ENCODE results near the gene RBFOX1. TPM values are rescaled to one million over a fixed set of nuclear protein-coding genes. Genes with fewer than 3 reads are reported as not detected.

Gene RBFOX1
- total RNA-seq, 2 donors from 2014 or later, result not detected

DNA sequence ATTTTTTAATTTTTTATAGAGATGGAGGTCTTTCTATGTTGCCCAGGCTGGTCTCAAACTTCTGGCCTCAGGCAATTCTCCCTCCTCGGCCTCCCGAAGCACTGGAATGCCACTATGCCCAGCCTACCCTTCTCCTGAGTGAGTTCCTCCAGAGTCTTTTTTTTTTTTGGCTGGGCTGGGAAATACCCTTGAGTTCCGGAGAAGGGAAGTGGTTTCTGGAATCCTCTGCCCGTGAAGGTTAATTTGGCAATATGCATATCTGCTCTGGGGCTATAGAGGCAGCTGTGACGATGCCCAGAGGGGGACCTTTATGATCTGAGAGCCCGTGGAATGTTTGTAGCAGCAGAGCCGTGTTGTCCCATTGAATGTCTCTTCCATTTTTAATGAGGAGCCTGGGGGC, 217.5 kb downstream of the RBFOX1 start:
- Mint-ChIP-seq H3K4me1 (no peaks in the 10 kb centered on the region), H3K9me3 (peaks cover 15% of the 10 kb centered on the region), H3K27ac (no peak overlapping the region), H3K4me3 (no peak overlapping the region), H3K27me3 (no peaks in the 10 kb centered on the region), H3K36me3 (ENCODE audit: low read depth) (no peaks in the 10 kb centered on the region)
- no peak for ATAC-seq (replicated peaks)

DNA sequence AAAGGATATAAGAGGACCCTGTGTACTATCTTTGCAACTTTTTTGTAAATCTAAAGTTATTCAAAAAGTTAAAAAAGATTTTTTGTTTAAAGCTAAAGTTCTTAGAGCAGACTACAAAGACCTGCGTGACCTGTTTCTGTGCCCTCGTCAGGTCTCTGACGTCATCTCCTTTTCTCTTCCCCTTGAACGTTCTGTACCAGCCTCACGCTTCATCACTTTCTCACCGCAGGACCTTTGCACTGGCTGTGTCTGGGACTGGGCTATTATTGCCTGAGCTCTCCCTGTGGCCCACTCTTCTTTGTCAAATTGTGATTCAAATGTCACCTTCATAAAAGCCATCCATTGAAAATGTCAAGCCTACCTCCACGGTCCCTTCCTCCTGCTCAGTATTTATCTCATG, 222.8 kb downstream of the RBFOX1 start:
- Mint-ChIP-seq H3K4me1 (no peaks in the 10 kb centered on the region), H3K27me3 (no peaks in the 10 kb centered on the region), H3K9me3 (peaks cover 11% of the 10 kb centered on the region), H3K4me3 (no peak overlapping the region), H3K36me3 (ENCODE audit: low read depth) (no peaks in the 10 kb centered on the region), H3K27ac (no peak overlapping the region)
- ATAC-seq (replicated peaks), result no peak

DNA sequence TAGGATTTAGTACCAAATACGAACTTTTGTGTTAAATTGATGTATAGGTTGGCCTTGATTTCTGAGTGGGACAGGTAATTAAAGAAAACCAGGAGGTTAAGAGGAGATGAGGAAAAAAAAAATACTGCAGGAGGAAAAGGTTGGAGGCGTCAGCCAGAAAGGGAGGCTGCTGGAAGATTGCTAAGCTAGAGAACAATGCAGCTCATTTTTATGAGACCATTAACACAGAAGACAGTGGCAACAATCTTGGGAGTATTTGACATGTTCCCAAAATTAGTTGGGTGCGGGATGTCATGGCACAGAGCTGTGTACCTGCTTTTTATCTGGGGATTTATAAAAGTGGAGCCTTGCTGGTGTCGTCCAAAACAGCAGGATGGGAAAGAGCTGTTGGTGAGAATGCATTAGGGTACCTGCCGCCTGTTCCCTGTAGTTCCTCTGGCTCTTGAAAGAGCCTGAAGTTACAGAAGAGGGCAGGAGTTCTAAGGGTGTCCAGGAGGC, 229.3 kb downstream of the RBFOX1 start:
- ATAC-seq (replicated peaks), result no peak
- no peak overlapping the region for H3K27ac Mint-ChIP-seq
- no peaks in the 10 kb centered on the region for H3K36me3 Mint-ChIP-seq (ENCODE audit: low read depth)
- no peaks in the 10 kb centered on the region for H3K27me3 Mint-ChIP-seq
- H3K9me3 Mint-ChIP-seq, result peaks cover 9% of the 10 kb centered on the region
- H3K4me3 Mint-ChIP-seq, result no peak overlapping the region
- H3K4me1 Mint-ChIP-seq, result no peaks in the 10 kb centered on the region

DNA sequence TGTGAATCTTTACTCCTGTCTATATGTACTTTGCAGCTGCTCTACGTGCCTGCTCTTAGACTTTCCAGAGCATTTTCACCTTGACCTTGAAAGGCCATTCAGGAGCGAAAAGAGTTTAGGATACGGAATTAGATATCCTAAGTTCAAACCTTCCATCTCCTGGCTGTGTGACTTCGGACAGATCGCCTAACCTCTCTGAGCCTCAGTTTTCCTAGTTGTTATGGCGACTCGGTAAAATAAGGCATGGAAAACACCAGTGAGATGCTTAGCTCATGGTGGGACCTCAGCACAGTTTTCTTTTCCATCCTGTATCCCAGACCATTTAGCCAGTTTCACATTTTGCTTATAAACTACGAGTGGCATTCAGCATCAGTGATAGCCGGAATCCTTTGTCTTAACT, 233.7 kb downstream of the RBFOX1 start:
- no peaks in the 10 kb centered on the region for H3K36me3 Mint-ChIP-seq (ENCODE audit: low read depth)
- H3K4me3 Mint-ChIP-seq, result no peak overlapping the region
- no peak overlapping the region for H3K27ac Mint-ChIP-seq
- no peak for ATAC-seq (replicated peaks)
- H3K27me3 Mint-ChIP-seq, result no peaks in the 10 kb centered on the region
- H3K4me1 Mint-ChIP-seq, result no peaks in the 10 kb centered on the region
- H3K9me3 Mint-ChIP-seq, result peaks cover 17% of the 10 kb centered on the region

DNA sequence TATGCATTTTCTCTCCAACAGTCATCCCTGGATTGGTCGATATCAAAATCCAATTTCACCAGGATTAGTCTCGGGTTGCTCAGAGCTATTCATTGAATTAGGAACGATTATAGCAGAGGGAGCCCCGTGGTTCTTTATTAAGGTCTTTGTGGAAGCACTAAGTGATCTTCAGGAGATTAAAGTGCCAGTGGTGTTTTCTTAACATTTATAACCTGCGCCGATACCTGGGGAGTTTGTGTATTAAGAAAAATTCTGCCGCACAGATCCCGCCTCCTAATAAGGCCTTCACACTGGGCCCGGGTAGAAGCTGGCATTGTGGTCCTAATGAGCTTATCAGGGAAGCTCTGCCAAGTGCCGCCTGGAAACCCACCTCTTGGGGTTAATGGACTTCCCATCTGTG, 238.7 kb downstream of the RBFOX1 start:
- H3K27me3 Mint-ChIP-seq, result no peaks in the 10 kb centered on the region
- ATAC-seq (replicated peaks), result no peak
- no peaks in the 10 kb centered on the region for H3K4me1 Mint-ChIP-seq
- H3K9me3 Mint-ChIP-seq, result peaks cover 20% of the 10 kb centered on the region
- H3K36me3 Mint-ChIP-seq (ENCODE audit: low read depth), result no peaks in the 10 kb centered on the region
- H3K4me3 Mint-ChIP-seq, result no peak overlapping the region
- no peak overlapping the region for H3K27ac Mint-ChIP-seq

DNA sequence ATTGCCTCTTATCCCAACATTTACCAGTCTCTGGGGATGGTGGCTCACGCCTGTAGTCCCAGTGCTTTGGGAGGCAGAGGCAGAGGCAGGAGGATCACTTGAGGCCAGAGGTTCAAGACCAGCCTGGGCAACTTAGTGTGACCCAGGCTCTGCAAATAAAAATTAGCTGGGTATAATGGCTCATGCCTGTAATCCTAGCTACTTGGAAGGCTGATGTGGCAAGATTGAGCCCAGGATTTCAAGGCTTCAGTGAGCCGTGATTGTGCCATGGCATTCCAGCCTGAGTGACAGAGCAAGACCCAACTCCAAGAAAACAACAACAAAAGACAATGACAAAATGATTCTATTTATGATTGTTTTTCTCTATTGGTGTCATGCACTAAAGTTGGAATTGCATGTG, 244.9 kb downstream of the RBFOX1 start:
- H3K27me3 Mint-ChIP-seq, result no peaks in the 10 kb centered on the region
- no peaks in the 10 kb centered on the region for H3K4me1 Mint-ChIP-seq
- no peak overlapping the region for H3K4me3 Mint-ChIP-seq
- no peaks in the 10 kb centered on the region for H3K36me3 Mint-ChIP-seq (ENCODE audit: low read depth)
- no peak for ATAC-seq (replicated peaks)
- no peak overlapping the region for H3K27ac Mint-ChIP-seq
- peaks cover 21% of the 10 kb centered on the region for H3K9me3 Mint-ChIP-seq

DNA sequence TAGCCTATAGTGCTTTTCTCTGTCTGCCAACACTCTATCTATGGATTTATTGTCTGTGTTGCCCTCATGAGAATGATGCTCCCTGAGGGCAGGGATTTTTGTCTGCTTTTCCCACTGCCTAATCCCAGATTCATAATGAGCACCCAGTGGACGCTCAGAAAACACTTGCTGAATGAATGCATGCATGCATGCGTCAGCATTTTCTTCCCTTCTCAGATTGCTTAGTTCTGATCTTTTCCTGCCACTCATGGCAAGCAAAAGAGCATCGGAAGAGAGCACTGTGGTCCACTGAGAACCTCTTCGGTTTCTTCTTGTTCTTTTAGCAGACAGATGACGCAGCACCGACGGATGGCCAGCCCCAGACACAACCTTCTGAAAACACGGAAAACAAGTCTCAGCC, 246.8 kb downstream of the RBFOX1 start:
- no peak overlapping the region for H3K27ac Mint-ChIP-seq

DNA sequence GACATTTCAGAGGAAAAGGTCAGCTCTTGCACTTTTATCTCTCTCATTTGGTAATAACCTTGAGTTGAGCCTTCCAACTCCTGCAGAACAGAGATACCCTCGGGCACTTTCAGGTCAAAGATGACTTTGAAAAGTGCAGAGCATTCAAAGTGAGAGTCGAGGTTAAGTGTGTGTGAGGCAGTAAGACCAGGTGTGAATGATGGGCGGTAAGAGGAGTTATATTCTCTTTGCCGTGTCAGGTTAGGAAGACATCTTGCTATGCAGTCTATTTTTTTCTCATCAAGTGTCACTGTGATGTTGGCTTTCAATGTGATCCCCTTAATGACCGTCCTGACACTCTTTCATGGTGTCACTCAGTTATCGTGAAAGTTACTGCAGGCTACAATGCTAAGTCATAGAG, 248.5 kb downstream of the RBFOX1 start:
- Mint-ChIP-seq H3K9me3 (peaks cover 16% of the 10 kb centered on the region), H3K27me3 (no peaks in the 10 kb centered on the region), H3K27ac (no peak overlapping the region), H3K4me3 (no peak overlapping the region), H3K4me1 (no peaks in the 10 kb centered on the region), H3K36me3 (ENCODE audit: low read depth) (no peaks in the 10 kb centered on the region)
- no peak for ATAC-seq (replicated peaks)

More for the DNA sequence above, 246.8 kb downstream of the RBFOX1 start:
- Mint-ChIP-seq H3K4me1 (no peaks in the 10 kb centered on the region), H3K36me3 (ENCODE audit: low read depth) (no peaks in the 10 kb centered on the region), H3K27me3 (no peaks in the 10 kb centered on the region), H3K4me3 (no peak overlapping the region), H3K9me3 (peaks cover 17% of the 10 kb centered on the region)
- no peak for ATAC-seq (replicated peaks)

DNA sequence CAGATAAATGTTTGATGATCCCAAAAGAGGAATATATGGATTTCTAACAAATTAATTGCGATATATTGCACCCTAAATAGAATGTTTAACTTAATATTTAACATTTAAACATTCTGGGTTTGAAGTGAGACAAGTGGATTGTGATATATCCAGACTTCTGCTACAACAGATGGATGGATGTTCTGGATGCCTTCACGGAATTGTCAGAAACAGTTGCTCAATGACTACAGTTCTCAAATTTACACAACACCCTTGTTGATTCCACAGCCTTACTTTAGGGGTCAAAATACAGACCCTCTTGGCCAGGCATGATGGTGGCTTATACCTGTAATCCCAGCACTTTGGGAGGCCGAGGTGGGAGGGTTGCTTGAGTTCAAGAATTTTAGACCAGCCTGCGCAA, 250.8 kb downstream of the RBFOX1 start:
- H3K27me3 Mint-ChIP-seq, result no peaks in the 10 kb centered on the region
- no peak for ATAC-seq (replicated peaks)
- H3K27ac Mint-ChIP-seq, result no peak overlapping the region

DNA sequence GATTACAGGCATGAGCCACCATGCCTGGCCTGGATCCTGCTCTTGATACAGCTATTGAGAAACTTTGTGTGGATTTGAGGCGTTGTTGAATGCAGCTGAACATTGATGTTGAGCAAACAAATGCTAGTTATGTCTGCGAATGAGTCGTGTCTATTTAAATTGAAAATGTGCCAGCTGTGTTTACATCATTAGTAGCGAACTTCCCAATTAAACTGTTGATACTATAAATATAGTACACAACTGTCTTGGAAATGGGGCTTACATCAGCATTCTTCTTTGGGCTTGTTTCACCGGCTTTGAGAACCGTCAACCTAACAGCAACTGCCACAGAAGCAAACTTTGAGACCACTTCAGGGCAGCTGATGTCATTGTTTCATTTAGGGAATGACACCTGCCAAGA, 251.9 kb downstream of the RBFOX1 start:
- Mint-ChIP-seq H3K4me1 (no peaks in the 10 kb centered on the region), H3K36me3 (ENCODE audit: low read depth) (no peaks in the 10 kb centered on the region), H3K27me3 (no peaks in the 10 kb centered on the region), H3K4me3 (no peak overlapping the region), H3K27ac (no peak overlapping the region), H3K9me3 (peaks cover 13% of the 10 kb centered on the region)
- ATAC-seq (replicated peaks), result no peak

More for the DNA sequence above, 250.8 kb downstream of the RBFOX1 start:
- Mint-ChIP-seq H3K36me3 (ENCODE audit: low read depth) (no peaks in the 10 kb centered on the region), H3K4me3 (no peak overlapping the region), H3K9me3 (peaks cover 13% of the 10 kb centered on the region), H3K4me1 (no peaks in the 10 kb centered on the region)

DNA sequence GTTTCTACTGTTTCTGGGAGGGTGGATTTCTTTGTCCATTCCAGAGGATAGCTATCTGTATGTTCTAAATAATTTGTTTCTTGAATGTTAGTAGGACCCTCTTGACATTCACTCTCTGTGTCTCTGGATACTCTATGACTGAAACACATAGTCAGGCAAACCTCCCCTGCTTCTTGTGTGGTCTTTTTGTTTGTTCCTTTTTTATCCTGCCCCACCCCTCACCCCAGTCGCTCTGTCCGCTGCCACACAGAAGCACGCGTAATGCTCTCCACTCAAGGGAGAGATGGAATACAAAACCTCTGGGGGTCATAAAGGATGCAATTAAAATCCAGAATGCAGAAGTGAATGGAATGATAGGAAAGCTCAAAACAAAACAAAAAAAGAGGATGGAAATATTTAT, 253.1 kb downstream of the RBFOX1 start:
- Mint-ChIP-seq H3K27me3 (no peaks in the 10 kb centered on the region), H3K4me3 (no peak overlapping the region), H3K36me3 (ENCODE audit: low read depth) (no peaks in the 10 kb centered on the region), H3K4me1 (no peaks in the 10 kb centered on the region), H3K27ac (no peak overlapping the region), H3K9me3 (peaks cover 8% of the 10 kb centered on the region)
- ATAC-seq (replicated peaks), result no peak

DNA sequence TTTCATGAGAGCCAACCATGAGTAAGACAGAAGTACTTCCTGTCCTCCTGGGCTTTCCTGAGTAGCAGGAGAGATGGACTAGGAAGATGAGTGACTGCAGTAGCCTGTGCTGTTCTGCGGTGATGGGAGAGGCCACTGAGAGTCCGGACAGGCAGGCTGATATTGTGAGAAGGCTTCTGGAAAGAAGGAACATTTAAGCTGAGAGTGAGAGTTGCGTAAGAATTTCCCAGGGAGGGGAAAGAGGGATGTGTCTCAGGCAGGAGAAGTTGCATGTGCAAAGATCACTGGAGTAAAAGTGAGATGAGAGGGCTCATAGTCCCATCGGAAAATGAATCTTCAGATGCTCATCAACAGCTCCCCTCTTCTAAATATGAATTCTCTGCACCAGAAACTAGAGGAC, 258.3 kb downstream of the RBFOX1 start:
- Mint-ChIP-seq H3K36me3 (ENCODE audit: low read depth) (no peaks in the 10 kb centered on the region), H3K4me1 (no peaks in the 10 kb centered on the region), H3K4me3 (no peak overlapping the region), H3K27ac (no peak overlapping the region), H3K9me3 (peaks cover 6% of the 10 kb centered on the region), H3K27me3 (no peaks in the 10 kb centered on the region)
- no peak for ATAC-seq (replicated peaks)

DNA sequence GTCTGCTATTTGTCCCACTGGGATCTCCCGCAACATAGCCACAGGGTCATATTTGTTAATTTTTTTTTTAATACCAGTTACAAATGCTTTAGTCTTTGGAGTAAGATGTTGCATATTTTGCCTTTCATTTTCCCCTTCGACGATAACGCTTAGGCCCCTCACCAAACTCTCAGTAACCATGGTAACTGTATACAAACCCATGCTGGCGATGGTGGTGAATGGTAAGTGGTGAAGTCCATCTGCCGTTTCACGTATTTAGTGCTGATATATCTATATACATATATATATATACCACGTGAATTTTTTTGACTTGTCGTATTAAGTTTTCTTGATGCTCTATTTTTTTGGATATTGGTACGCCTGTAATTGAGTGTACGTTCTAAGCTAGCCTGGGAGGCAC, 263.7 kb downstream of the RBFOX1 start:
- Mint-ChIP-seq H3K9me3 (peaks cover 4% of the 10 kb centered on the region), H3K27ac (no peak overlapping the region), H3K4me1 (no peaks in the 10 kb centered on the region), H3K36me3 (ENCODE audit: low read depth) (no peaks in the 10 kb centered on the region), H3K4me3 (no peak overlapping the region), H3K27me3 (no peaks in the 10 kb centered on the region)
- ATAC-seq (replicated peaks), result no peak

DNA sequence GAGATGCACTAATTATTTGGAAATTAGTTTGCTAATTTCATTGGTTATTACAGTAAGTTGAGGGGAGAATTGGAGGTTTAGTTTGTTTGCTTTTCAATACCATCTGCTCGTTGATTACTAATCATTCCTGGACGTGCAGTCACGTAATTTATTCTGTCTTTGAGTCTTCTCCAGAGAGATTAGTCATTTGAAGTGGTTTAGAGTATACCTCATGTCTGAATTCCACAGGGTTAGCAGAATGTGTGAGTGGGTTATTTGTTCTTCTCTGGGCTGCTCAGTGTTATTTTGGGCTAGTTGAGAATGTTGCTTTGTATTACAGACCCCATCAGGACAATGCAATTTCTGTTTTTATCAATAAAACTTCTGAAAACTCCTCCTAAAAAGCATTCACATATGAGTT, 265.0 kb downstream of the RBFOX1 start:
- Mint-ChIP-seq H3K27me3 (no peaks in the 10 kb centered on the region), H3K4me3 (no peak overlapping the region), H3K27ac (no peak overlapping the region), H3K36me3 (ENCODE audit: low read depth) (no peaks in the 10 kb centered on the region), H3K4me1 (no peaks in the 10 kb centered on the region), H3K9me3 (peaks cover 4% of the 10 kb centered on the region)
- no peak for ATAC-seq (replicated peaks)

DNA sequence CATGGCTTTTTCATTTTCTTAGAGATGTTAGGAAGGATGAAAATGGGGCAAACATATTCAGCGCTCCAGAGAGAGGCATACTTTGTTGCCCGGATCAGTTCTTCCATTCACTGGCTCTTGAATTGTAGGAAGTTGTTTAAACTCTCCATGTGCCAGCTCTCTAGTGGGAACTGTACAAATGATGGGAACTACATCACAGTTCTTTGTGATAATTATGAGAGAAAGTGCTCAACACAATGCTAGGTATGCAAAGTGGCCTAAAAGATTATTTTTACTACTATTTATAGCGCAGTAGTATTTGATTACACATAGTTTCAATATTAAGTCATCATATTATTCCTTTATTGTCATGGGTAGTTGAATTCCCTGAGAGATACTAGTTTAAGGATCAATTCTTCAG, 268.5 kb downstream of the RBFOX1 start:
- Mint-ChIP-seq H3K4me1 (no peaks in the 10 kb centered on the region), H3K36me3 (ENCODE audit: low read depth) (no peaks in the 10 kb centered on the region), H3K27ac (no peak overlapping the region), H3K9me3 (peaks cover 16% of the 10 kb centered on the region), H3K27me3 (no peaks in the 10 kb centered on the region), H3K4me3 (no peak overlapping the region)
- no peak for ATAC-seq (replicated peaks)

DNA sequence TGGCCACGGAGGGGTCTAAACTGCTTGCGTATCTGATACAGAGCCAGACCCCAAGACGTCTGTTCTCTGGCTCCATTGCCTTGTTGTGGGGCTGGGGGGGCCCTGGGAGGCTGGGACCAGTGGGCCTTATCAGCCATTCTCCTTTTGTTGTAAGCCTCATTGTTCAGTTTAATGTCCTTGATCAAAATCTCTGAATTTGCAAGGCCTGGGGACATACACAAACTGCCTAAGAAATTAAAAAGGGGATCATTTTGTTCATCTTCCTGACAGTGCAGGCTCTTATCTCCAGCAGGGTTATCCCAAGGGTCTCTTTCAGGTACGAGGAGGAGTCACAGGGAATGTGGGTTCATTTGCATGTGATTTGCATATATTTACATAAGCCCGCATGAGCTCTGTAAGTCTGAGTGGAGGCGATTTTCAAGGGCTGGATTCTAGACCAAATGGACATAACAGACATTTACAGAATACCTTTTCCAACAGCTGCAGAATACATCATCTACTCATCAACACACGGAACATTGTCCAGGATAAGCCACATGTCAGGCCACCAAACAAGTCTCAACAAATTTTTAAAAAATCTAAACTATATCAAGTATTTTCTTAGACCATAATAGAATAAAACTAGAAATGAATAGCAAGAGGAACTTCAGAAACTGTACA, 269.8 kb downstream of the RBFOX1 start:
- no peak overlapping the region for H3K4me3 Mint-ChIP-seq
- H3K27me3 Mint-ChIP-seq, result no peaks in the 10 kb centered on the region
- no peak for ATAC-seq (replicated peaks)
- peaks cover 16% of the 10 kb centered on the region for H3K9me3 Mint-ChIP-seq
- no peaks in the 10 kb centered on the region for H3K4me1 Mint-ChIP-seq
- no peak overlapping the region for H3K27ac Mint-ChIP-seq
- no peaks in the 10 kb centered on the region for H3K36me3 Mint-ChIP-seq (ENCODE audit: low read depth)
